GM18502 (cell line): ENCODE results near the gene ESR1.
"Not testable (repeated sequence)": the region's sequence is repeated elsewhere in the genome, so short reads cannot be mapped to it uniquely, and the experiment has no call there.

Experiments
- ATAC-seq: cut with Tn5 transposase; IDR thresholded peaks from one replicate; pipeline ENCODE4 v1.9.1; 2021; ENCODE audit warnings: mild to moderate bottlenecking; ENCODE audit not compliant: unreplicated experiment, poor library complexity

ESR1 gene

GRCh38 chr6:151962246-151962846, 154.9 kb downstream of the ESR1 start:
- ATAC-seq: no peak

DNA sequence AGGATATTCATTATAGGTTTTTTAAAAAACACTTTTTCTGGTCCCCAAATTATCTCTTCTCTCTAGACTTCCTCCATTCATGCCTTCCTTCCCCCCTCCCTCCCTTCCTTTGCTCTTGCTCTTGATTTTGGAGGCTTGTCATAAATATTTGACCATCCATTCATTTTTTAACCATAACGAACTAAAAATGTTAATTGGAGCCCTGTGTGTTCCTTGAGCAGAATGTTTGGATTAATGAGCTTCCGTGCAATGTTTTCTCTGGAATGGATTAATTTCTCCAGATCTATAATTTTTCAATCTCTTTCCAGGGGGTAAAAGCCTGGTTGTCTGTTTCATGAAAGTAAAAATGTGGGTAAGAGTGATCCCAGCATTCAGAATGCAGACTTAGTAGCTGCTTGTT, 155.5 kb downstream of the ESR1 start:
- ATAC-seq: no peak

- ATAC-seq: not testable (repeated sequence)
Measured at GRCh38 chr6:151964412-151964811, 156.9 kb downstream of the ESR1 start.

GRCh38 chr6:151974061-151974617, 166.7 kb downstream of the ESR1 start:
- ATAC-seq: no peak

GRCh38 chr6:151975795-151976194, 168.3 kb downstream of the ESR1 start:
- ATAC-seq: no peak

DNA sequence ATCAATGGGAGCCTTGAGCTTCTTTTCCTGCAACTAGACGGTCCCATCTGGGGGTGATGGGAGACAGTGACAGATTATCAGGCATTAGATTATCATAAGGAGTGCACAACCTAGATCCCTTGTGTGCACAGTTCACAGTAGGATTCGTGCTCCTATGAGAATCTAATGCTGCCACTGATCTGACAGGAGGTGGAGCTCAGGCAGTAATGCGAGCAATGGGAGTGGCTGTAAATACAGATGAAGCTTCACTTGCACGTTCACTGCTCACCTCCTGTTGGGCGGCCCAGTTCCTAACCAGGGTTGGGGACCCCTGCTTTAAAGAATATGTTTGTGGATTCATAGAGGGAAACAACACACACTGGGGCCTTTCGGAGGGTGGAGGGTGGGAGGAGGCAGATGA, 180.7 kb downstream of the ESR1 start:
- ATAC-seq: not testable (repeated sequence)

DNA sequence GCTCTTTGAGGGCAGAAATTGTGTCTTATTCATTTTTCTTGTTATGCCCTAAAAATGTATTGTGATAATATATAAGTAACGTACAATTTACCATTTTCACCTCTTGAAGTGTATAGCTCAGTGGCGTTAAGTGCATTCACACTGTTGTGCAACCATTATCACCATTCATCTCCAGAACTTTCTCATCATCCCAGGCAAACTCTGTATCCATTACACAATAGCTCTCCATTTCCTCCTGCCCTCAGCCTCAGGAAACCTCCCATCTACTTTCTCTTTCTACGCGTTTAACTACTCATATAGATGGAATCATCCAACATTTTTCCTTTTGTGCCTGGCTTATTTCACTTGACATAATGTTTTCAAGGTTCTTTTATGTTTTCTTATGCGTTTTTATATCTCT, 184.6 kb downstream of the ESR1 start:
- ATAC-seq: no peak

DNA sequence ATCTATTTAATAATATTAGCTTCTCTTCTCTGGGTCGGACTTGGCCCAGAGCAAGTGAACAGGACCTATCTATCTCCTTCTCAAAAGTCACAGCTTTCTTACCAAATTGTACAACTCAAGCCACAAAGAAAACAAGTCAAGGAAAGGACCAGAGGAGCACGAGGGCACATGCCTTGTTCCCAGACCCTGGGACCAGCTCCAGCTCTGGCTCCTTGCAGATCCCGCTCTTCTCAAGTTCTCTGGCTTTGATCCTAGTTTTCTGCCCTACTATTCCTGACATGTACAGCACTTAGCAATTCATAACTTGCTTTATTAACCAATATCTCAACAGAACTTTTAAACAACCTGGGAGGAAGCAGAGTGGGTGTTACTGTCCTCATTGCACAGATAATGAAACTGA, 185.9 kb downstream of the ESR1 start:
- no peak for ATAC-seq

- ATAC-seq: no peak
Measured at GRCh38 chr6:151998784-151999183, 191.3 kb downstream of the ESR1 start.

DNA sequence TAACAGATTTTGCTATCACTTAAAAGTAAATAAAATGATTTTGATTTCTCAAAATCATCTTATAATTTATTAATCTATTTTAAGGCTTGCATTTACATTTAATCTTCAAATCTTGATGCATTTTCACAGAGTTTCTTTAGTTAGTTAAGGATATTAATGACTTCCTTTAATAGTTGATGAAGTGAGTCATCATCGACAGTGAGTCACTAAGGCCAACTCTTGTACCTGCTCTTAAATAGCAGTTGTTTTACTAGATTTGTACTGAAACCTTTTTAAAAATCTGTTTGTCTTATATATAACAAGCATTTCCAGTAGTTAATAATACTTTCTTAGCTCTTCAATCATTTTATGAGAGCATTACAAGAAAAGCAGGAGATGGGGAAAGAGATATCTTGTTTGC, 191.7 kb downstream of the ESR1 start:
- no peak for ATAC-seq

DNA sequence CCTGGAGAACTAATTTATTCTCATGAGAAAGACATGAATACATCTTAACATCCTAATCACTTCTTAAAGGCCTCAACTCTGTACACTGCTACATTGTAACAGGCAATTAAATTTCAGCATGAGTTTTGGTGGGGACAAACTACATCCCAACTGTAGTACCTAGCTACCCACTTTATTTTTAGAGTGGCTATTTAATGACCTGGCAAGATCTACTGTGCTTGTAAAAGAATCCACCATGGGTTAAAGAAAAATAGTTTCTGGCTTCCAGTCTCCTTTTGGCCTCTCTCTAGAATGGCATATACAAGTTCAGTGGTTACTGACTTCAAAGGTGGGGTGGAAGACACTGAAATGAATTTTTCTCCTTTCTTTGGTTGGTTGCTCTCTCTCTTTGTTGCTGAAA, 193.9 kb downstream of the ESR1 start:
- no peak for ATAC-seq

- ATAC-seq: no peak
Measured at GRCh38 chr6:152002306-152002705, 194.8 kb downstream of the ESR1 start.

- no peak for ATAC-seq
Measured at GRCh38 chr6:152004036-152004566, 196.6 kb downstream of the ESR1 start.

GRCh38 chr6:152004896-152005295, 197.4 kb downstream of the ESR1 start:
- ATAC-seq: no peak

GRCh38 chr6:152008779-152009178, 201.3 kb downstream of the ESR1 start:
- ATAC-seq: no peak

DNA sequence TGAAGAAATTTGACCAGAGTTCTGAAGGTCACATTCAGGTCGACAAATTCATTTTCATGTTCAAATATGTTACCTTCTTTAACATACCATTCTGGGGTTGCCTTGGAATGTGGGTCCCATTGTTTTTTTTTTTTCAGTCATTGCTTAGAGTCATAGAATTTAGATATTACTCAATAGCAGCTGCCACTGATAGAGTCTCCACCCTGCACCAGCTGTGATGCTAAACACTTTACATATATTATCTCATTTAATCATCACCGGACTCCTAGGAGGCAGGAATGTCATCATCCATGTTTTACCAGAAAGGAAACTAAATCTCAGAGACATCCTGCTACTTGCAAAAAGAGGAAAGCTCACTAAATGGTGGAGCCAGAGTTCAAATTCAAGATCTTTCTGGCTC, 204.7 kb downstream of the ESR1 start:
- no peak for ATAC-seq

- no peak for ATAC-seq
Measured at GRCh38 chr6:152018876-152019275, 211.4 kb downstream of the ESR1 start.

GRCh38 chr6:152022303-152022702, 214.8 kb downstream of the ESR1 start:
- ATAC-seq: no peak

DNA sequence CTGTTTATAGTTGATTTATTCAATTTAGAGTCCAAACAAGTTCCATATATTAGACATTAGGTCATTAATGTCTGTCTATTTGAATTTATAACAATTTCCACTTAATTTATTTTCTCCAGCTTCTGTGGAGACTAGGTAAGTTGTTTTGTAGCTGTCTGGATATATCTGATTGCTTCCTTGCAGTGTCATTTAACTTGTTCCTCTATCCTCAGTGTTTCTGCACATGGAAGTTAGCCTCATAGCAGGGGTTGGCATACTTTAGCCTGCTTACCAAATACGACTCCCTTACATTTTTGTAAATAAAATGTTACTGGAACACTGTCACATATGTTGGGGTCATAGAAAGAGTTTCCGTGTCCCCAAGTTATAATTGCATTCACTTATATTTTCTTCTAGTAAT, 216.1 kb downstream of the ESR1 start:
- no peak for ATAC-seq

- no peak for ATAC-seq
Measured at GRCh38 chr6:152026291-152026690, 218.8 kb downstream of the ESR1 start.

DNA sequence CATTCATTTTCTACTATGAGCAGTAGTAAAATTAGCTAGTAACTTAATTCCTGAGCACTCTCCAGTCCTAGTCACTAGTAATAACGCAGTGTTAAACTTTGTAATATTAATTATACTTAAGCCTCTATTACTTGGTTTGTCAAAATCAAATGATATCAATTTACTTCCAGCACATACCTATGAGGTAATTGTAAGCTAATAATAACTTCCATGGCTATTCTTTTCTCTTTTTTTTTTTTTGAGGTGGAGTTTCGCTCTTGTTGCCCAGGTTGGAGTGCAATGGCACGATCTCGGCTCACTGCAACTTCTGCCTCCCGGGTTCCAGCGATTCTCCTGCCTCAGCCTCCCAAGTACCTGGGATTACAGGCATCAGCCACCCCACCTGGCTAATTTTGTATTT, 219.3 kb downstream of the ESR1 start:
- not testable (repeated sequence) for ATAC-seq

DNA sequence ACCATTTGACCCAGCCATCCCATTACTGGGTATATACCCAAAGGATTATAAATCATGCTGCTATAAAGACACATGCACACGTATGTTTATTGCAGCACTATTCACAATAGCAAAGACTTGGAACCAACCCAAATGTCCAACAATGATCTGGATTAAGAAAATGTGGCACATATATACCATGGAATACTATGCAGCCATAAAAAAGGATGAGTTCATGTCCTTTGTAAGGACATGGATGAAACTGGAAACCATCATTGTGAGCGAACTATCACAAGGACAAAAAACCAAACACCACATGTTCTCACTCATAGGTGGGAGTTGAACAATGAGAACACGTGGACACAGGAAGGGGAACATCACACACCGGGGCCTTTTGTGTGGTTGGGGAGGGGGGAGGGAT, 226.3 kb downstream of the ESR1 start:
- ATAC-seq: not testable (repeated sequence)
